ENCODE results near the gene CXCL1.

CXCL1 gene

GRCh38 chr4:73831569-73831968, 37.6 kb upstream of the CXCL1 start:
- in situ Hi-C loops (cut with MboI; ENCODE audit: low sequenced_read_pairs, unreplicated experiment): no loop called here
- TF ChIP-seq CTCF (IDR thresholded peaks at IDR 0.05; ENCODE audit: borderline replicate concordance, control extremely low read depth, extremely low read depth, insufficient read depth, missing control alignments): no peak
- DNase-seq (ENCODE audit: low spot score): no peak

- in situ Hi-C loops (cut with MboI; ENCODE audit: low sequenced_read_pairs, unreplicated experiment): no loop called here
- no peak for DNase-seq (ENCODE audit: low spot score)
- no peak for TF ChIP-seq CTCF (IDR thresholded peaks at IDR 0.05; ENCODE audit: borderline replicate concordance, control extremely low read depth, extremely low read depth, insufficient read depth, missing control alignments)
Observed at GRCh38 chr4:73832651-73833237, 36.4 kb upstream of the CXCL1 start.

GRCh38 chr4:73836373-73837279, 32.6 kb upstream of the CXCL1 start, which contains the start of gene CXCL6:
Gene CXCL6 (plus strand): TSS chr4:73836678. CDS start chr4:73836751, 73 bp downstream.
- no peak for TF ChIP-seq CTCF (IDR thresholded peaks at IDR 0.05; ENCODE audit: borderline replicate concordance, control extremely low read depth, extremely low read depth, insufficient read depth, missing control alignments)
- DNase-seq (ENCODE audit: low spot score): no peak
- in situ Hi-C loops (cut with MboI; ENCODE audit: low sequenced_read_pairs, unreplicated experiment): no loop called here

- no peak for DNase-seq (ENCODE audit: low spot score)
- in situ Hi-C loops (cut with MboI; ENCODE audit: low sequenced_read_pairs, unreplicated experiment): no loop called here
- no peak for TF ChIP-seq CTCF (IDR thresholded peaks at IDR 0.05; ENCODE audit: borderline replicate concordance, control extremely low read depth, extremely low read depth, insufficient read depth, missing control alignments)
Observed at GRCh38 chr4:73839071-73839470, 30.1 kb upstream of the CXCL1 start.

- in situ Hi-C loops (cut with MboI; ENCODE audit: low sequenced_read_pairs, unreplicated experiment): no loop called here
Observed at GRCh38 chr4:73839715-73840114, 29.5 kb upstream of the CXCL1 start.

More at GRCh38 chr4:73839715-73840114, 29.5 kb upstream of the CXCL1 start:
- no peak for TF ChIP-seq CTCF (IDR thresholded peaks at IDR 0.05; ENCODE audit: borderline replicate concordance, control extremely low read depth, extremely low read depth, insufficient read depth, missing control alignments)
- no peak for DNase-seq (ENCODE audit: low spot score)
